GM18498 (cell line): ENCODE results near the gene CTDP1.

Source experiments
- ATAC-seq: cut with Tn5 transposase; IDR thresholded peaks from one replicate; pipeline ENCODE4 v1.9.1; 2021; ENCODE audit warnings: mild to moderate bottlenecking, moderate library complexity; ENCODE audit not compliant: unreplicated experiment

CTDP1 gene

GRCh38 chr18:79803611-79804051 lies 124.0 kb downstream of the CTDP1 start:
- no peak for ATAC-seq
